PFSK-1 (cell line): ENCODE data around the gene GCM1.

Experiments used
- FOXP2 ChIP-seq: optimal IDR thresholded peaks from 2 replicates; pipeline ENCODE3; 2011; ENCODE audit warnings: borderline replicate concordance, control low read depth, inconsistent platforms; ENCODE audit not compliant: insufficient read depth; ENCODE audit errors: extremely low read length, extremely low read depth
- POLR2AphosphoS5 ChIP-seq: IDR thresholded peaks from 2 replicates; pipeline ENCODE4 v1.6.1; 2012; ENCODE audit warnings: low read depth, mild to moderate bottlenecking, control low read depth, low read length, moderate library complexity
- SIN3A ChIP-seq: IDR thresholded peaks from 2 replicates; pipeline ENCODE4 v1.6.1; 2012; ENCODE audit warnings: mild to moderate bottlenecking, low read length, moderate library complexity, borderline replicate concordance; ENCODE audit not compliant: insufficient read depth
- TAF1 ChIP-seq: IDR thresholded peaks from 2 replicates; pipeline ENCODE4 v1.6.1; 2012; ENCODE audit warnings: low read length, control low read depth, borderline replicate concordance; ENCODE audit not compliant: insufficient read depth
- TF ChIP-seq, protein P1 (sequence below), 2 experiments: IDR thresholded peaks; 2 replicates each; pipeline versions ENCODE4 v1.6.1 to v1.8.0; 2011 to 2012; ENCODE audit warnings: low read depth in 2 of 2, low read length in 2 of 2, control low read depth in 1 of 2, inconsistent platforms in 1 of 2, mild to moderate bottlenecking in 1 of 2, moderate library complexity in 1 of 2; ENCODE audit not compliant: insufficient read depth in 1 of 2

The GCM1 gene

DNA sequence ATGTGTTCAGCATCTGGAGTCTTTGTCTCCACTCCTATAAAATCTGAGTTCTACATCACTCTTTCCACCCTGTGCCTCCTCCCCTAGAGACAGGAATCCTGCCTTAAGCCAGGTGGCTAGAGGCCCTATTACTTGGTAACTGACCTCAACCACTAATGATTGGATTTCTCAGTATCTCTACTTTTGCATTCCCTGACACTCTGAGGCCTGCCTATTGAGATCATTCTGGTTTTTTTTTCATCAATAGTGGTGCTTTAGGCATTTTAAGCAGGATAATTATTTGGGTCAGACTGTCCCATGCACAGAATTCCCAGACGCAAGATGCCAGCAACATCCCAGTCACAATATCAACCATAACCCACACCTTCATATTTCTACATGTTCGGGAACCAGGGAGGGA, 3.9 kb upstream of the GCM1 start:
- TF ChIP-seq, protein P1, sequence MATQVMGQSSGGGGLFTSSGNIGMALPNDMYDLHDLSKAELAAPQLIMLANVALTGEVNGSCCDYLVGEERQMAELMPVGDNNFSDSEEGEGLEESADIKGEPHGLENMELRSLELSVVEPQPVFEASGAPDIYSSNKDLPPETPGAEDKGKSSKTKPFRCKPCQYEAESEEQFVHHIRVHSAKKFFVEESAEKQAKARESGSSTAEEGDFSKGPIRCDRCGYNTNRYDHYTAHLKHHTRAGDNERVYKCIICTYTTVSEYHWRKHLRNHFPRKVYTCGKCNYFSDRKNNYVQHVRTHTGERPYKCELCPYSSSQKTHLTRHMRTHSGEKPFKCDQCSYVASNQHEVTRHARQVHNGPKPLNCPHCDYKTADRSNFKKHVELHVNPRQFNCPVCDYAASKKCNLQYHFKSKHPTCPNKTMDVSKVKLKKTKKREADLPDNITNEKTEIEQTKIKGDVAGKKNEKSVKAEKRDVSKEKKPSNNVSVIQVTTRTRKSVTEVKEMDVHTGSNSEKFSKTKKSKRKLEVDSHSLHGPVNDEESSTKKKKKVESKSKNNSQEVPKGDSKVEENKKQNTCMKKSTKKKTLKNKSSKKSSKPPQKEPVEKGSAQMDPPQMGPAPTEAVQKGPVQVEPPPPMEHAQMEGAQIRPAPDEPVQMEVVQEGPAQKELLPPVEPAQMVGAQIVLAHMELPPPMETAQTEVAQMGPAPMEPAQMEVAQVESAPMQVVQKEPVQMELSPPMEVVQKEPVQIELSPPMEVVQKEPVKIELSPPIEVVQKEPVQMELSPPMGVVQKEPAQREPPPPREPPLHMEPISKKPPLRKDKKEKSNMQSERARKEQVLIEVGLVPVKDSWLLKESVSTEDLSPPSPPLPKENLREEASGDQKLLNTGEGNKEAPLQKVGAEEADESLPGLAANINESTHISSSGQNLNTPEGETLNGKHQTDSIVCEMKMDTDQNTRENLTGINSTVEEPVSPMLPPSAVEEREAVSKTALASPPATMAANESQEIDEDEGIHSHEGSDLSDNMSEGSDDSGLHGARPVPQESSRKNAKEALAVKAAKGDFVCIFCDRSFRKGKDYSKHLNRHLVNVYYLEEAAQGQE (IDR thresholded peaks at IDR 0.05; ENCODE audit: insufficient read depth in 1 of 2, low read depth in 2 of 2, low read length in 2 of 2), result no peak
- TF ChIP-seq POLR2AphosphoS5 (no peak), TAF1 (no peak), SIN3A (no peak), FOXP2 (no peak)

DNA sequence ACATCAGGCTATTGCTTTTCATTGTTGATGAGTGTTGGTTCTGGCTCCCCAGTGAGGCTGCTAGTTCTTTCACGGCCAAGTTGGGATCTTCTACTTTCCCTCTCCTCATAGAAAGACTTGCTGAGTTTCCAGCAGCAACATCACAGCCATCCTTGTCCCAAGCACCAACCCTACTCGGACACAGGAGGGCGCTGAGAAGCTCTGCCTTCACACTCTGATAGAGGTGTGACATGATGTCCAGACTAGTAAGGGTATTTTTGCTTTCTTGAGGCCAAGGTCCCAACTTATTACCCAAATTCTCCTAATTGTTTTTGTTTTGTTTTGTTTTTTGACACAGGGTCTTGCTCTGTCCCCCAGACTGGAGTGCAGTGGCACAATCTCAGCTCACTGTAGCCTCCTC, 3.0 kb upstream of the GCM1 start:
- no peak for TF ChIP-seq SIN3A
- TF ChIP-seq, protein P1 (IDR thresholded peaks at IDR 0.05; ENCODE audit: insufficient read depth in 1 of 2, low read depth in 2 of 2, low read length in 2 of 2), result no peak
- no peak for TF ChIP-seq FOXP2
- no peak for TF ChIP-seq POLR2AphosphoS5
- no peak for TF ChIP-seq TAF1

DNA sequence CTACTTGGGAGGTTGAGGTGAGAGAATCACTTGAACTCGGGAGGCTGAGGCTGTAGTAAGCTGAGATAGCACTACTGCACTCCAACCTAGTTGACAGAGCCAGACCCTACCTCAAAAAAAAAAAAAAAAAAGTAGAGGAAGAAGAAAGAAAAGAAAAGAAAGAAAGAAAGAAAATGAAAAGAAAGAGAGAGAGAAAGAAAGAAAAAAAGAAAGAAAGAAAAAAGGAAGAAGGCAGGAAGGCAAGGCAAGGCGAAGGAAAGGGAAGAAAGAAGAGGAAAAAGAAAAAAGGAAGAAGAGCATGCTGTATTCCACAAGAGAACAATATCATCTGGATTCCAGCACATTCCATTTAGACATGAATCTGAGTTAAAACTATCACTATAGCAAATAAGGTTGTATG, 3.8 kb downstream of the GCM1 start:
- TF ChIP-seq TAF1 (no peak), POLR2AphosphoS5 (no peak), SIN3A (no peak), FOXP2 (no peak)
- TF ChIP-seq, protein P1 (IDR thresholded peaks at IDR 0.05; ENCODE audit: insufficient read depth in 1 of 2, low read depth in 2 of 2, low read length in 2 of 2), result no peak

DNA sequence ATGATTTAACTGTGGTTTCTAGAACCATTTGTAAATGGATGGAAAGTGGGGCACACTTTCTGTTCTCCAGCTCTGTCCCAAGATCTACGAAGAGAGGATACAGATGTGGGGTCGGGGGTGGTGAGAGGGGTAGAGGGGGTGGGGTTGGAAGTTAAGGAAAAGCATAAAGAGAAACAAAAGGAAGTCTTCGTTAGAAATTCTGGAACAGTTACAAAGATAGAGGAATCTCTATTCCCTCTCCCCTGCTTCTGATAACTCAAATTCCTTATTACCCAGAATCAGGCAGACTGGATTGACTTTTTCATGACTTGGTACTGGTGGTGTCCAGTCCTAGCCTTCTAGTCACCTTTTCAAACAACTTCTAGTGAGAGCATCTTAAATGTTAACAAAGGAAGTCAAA, 4.9 kb downstream of the GCM1 start:
- no peak for TF ChIP-seq FOXP2
- TF ChIP-seq SIN3A, result no peak
- TF ChIP-seq TAF1, result no peak
- TF ChIP-seq POLR2AphosphoS5, result no peak
- TF ChIP-seq, protein P1 (IDR thresholded peaks at IDR 0.05; ENCODE audit: insufficient read depth in 1 of 2, low read depth in 2 of 2, low read length in 2 of 2), result no peak

DNA sequence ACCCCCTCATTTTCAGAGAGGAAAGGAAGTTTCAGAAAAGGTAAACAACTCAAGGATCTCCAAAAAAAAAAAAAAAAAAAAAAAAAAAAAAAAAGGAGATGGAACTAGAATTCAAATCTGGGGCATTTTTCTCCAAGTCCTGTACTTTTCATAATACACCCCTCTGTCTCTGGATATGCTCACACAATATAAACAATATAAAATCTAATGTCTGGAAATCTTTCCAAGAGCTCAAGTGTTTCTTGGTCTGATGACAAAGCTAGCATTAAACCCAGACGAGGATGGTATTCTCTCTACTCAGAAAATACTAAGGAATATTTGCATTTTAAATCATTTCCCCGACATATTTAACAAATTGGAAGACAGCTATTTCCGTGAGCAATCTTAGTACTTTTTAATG, 5.8 kb downstream of the GCM1 start:
- TF ChIP-seq TAF1 (no peak), SIN3A (no peak)
- TF ChIP-seq, protein P1 (IDR thresholded peaks at IDR 0.05; ENCODE audit: insufficient read depth in 1 of 2, low read depth in 2 of 2, low read length in 2 of 2), result no peak
